Gastrocnemius medialis (tissue), 4 donors: ENCODE data around the gene TMEM215. TPM values are rescaled to one million over a fixed set of nuclear protein-coding genes. Genes with fewer than 3 reads are reported as not detected.

Experiments used
- ATAC-seq, 2 donors: fragments of 150-250 bp; one replicate each; pipeline ENCODE4 v1.9.1; 2016
- DNase-seq, 2 donors: peaks; one replicate each; pipeline ENCODE4 v3.0.0-alpha.2; 2019
- H3K27ac ChIP-seq, 4 donors: fragments of 200-600 bp; sonication (generic); 1 replicate in 1 of 4; 2 replicates in 3 of 4; pipeline ENCODE4 v1.5.1; 2016 to 2018; ENCODE audit warnings: mild to moderate bottlenecking in 2 of 4, moderate library complexity in 1 of 4
- H3K27me3 ChIP-seq, 3 donors: fragments of 200-600 bp; sonication (generic) in 2 of 3; 1 replicate in 1 of 3; 2 replicates in 2 of 3; pipeline versions ENCODE4 v1.5.1 to v1.6.0; 2016 to 2019; ENCODE audit warnings: mild to moderate bottlenecking in 1 of 3, moderate library complexity in 1 of 3
- H3K36me3 ChIP-seq, 2 donors: fragments of 200-600 bp; sonication (generic) in 1 of 2; one replicate each; pipeline ENCODE4 v1.5.1; 2017 to 2018
- H3K4me1 ChIP-seq, 2 donors: fragments of 200-600 bp; sonication (generic) in 1 of 2; one replicate each; pipeline ENCODE4 v1.5.1; 2016 to 2017; ENCODE audit warnings: mild to moderate bottlenecking in 2 of 2
- H3K4me3 ChIP-seq, 4 donors: fragments of 200-600 bp; sonication (generic) in 3 of 4; 1 replicate in 1 of 4; 2 replicates in 3 of 4; pipeline ENCODE4 v1.5.1; 2016 to 2019; ENCODE audit warnings: mild to moderate bottlenecking in 2 of 4
- H3K9me3 ChIP-seq, 3 donors: fragments of 200-600 bp; sonication (generic) in 2 of 3; 1 replicate in 1 of 3; 2 replicates in 2 of 3; pipeline ENCODE4 v1.5.1; 2016 to 2019
- POLR2A ChIP-seq, 2 donors: fragments of 450-650 bp; IDR thresholded peaks; one replicate each; pipeline ENCODE4 v1.6.1; 2017; ENCODE audit warnings: antibody characterized with exemption in 2 of 2, mild to moderate bottlenecking in 2 of 2, moderate library complexity in 2 of 2
- in situ Hi-C, 4 donors: fragments of 200-750 bp; cut with MboI; loops; one replicate each; pipeline versions ENCODE4 v1.15.0 to v1.8.0; 2017; ENCODE audit warnings: low sequenced_read_pairs in 4 of 4
- intact Hi-C: fragments of 100-400 bp; cut with DNase I; formaldehyde crosslinking; loops from one replicate; pipeline ENCODE4 v1.15.1; 2023; ENCODE audit warnings: low total_unique reads
- total RNA-seq, 4 donors: library from RNA; depleted of rRNA; stranded (reverse); fragments of >200 nt; gene quantifications; one replicate each; pipeline versions ENCODE4 v1.1.0 to v1.2.3, GENCODE V29; 2016
- TF ChIP-seq, protein P1 (sequence below), 5 experiments: fragments of 450-650 bp in 3 of 5; fragments of 200-600 bp in 2 of 5; sonication (generic) in 2 of 5; IDR thresholded peaks in 4 of 5; conservative IDR thresholded peaks in 1 of 5; 1 replicate in 4 of 5; 2 replicates in 1 of 5; pipeline ENCODE4 v1.5.1; 2016 to 2019; ENCODE audit warnings: antibody characterized with exemption in 5 of 5, mild to moderate bottlenecking in 3 of 5, moderate library complexity in 3 of 5

The TMEM215 gene
- total RNA-seq, 4 donors from 2014 or later, result not detected

DNA sequence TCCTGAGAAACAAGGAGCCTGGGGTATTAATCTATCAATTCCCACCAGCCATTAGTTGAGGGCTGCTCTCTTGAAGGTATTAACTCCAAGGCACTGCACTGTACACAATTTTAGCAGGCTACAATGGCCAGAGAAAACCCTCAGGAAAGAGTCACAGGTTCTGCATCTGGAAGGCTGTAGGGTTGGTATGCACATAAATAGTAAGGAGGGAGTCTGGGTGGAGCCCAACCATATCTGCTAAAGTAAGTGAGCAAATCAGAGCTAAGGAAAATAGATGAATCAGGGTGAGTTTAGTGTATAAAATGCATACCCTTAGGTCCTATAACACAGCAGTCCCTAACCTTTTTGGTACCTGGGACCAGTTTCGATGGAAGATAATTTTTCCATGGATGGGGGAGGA, 18.2 kb downstream of the TMEM215 start:
- no peaks in the 10 kb centered on the region for H3K36me3 ChIP-seq
- H3K27me3 ChIP-seq, result no peaks in the 10 kb centered on the region
- no peak overlapping the region for H3K27ac ChIP-seq
- no peak overlapping the region for H3K4me3 ChIP-seq
- intact Hi-C loops (no loop called here), in situ Hi-C loops (loop anchor here in 1 of 4 donors (25.0 kb wide), 2 partner anchors 89 to 189 kb away; no protein-coding TSS in a partner anchor)
- no peaks in the 10 kb centered on the region for H3K4me1 ChIP-seq
- TF ChIP-seq POLR2A (IDR thresholded peaks at IDR 0.05), result no peak
- TF ChIP-seq, protein P1, sequence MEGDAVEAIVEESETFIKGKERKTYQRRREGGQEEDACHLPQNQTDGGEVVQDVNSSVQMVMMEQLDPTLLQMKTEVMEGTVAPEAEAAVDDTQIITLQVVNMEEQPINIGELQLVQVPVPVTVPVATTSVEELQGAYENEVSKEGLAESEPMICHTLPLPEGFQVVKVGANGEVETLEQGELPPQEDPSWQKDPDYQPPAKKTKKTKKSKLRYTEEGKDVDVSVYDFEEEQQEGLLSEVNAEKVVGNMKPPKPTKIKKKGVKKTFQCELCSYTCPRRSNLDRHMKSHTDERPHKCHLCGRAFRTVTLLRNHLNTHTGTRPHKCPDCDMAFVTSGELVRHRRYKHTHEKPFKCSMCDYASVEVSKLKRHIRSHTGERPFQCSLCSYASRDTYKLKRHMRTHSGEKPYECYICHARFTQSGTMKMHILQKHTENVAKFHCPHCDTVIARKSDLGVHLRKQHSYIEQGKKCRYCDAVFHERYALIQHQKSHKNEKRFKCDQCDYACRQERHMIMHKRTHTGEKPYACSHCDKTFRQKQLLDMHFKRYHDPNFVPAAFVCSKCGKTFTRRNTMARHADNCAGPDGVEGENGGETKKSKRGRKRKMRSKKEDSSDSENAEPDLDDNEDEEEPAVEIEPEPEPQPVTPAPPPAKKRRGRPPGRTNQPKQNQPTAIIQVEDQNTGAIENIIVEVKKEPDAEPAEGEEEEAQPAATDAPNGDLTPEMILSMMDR (IDR thresholded peaks at IDR 0.05 in 4 of 5, conservative IDR thresholded peaks at IDR 0.05 in 1 of 5), result no peak
- H3K9me3 ChIP-seq, result no peaks in the 10 kb centered on the region
- DNase-seq (no peak), ATAC-seq (no peak)

DNA sequence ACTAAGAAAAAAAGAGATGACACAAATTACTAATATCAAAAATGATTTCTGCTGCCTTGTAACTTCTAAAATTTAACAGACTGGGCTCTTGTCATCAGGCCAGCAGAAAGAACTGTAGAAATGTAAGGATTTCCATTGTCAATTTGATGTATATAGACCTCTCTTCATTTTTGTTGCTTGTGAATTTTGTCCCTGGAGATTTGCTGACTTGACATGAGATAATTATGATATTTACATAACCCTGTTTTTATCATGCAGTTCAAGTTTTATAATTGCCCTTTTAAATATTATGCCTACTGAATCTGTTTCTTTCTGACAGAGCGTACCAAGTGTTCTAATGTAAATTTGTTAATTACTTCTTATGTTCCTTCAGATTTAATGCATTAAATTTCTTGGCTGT, 23.9 kb downstream of the TMEM215 start:
- no peak for DNase-seq
- Histone ChIP-seq H3K27ac (no peak overlapping the region), H3K36me3 (no peaks in the 10 kb centered on the region), H3K4me1 (no peaks in the 10 kb centered on the region), H3K9me3 (no peaks in the 10 kb centered on the region), H3K4me3 (no peak overlapping the region), H3K27me3 (no peaks in the 10 kb centered on the region)
- no peak for ATAC-seq
- intact Hi-C loops, result no loop called here
- in situ Hi-C loops, result loop anchor here in 1 of 4 donors (25.0 kb wide), 2 partner anchors 95 to 195 kb away; no protein-coding TSS in a partner anchor
- no peak for TF ChIP-seq POLR2A (IDR thresholded peaks at IDR 0.05)
- TF ChIP-seq, protein P1 (IDR thresholded peaks at IDR 0.05 in 4 of 5, conservative IDR thresholded peaks at IDR 0.05 in 1 of 5), result no peak

DNA sequence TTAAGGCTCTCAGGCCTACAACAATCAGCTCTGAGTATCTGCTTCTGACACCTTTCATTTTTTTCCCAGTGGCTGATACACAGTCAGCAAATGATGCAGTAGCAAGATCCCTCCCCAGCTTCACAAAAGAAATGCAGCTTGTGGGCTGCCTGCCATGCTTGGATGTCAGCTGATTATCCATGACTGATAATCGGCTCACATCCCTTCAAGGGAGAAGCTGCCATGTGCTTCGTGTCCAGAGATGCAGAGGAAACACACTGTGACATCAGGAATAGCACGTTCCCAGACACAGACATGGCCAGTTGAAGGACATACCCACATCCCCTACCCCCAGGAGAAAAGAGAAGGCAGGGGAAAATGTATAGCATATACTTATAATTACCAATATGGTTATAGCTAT, 27.9 kb downstream of the TMEM215 start:
- no peak for DNase-seq
- no peaks in the 10 kb centered on the region for H3K9me3 ChIP-seq
- TF ChIP-seq, protein P1 (IDR thresholded peaks at IDR 0.05 in 4 of 5, conservative IDR thresholded peaks at IDR 0.05 in 1 of 5), result no peak
- TF ChIP-seq POLR2A (IDR thresholded peaks at IDR 0.05), result no peak
- in situ Hi-C loops, result loop anchor here in 1 of 4 donors (25.0 kb wide), 2 partner anchors 99 to 199 kb away; no protein-coding TSS in a partner anchor
- H3K4me3 ChIP-seq, result no peak overlapping the region
- intact Hi-C loops, result no loop called here
- H3K27me3 ChIP-seq, result no peaks in the 10 kb centered on the region
- no peak for ATAC-seq
- no peaks in the 10 kb centered on the region for H3K4me1 ChIP-seq
- no peak overlapping the region for H3K27ac ChIP-seq
- H3K36me3 ChIP-seq, result no peaks in the 10 kb centered on the region

DNA sequence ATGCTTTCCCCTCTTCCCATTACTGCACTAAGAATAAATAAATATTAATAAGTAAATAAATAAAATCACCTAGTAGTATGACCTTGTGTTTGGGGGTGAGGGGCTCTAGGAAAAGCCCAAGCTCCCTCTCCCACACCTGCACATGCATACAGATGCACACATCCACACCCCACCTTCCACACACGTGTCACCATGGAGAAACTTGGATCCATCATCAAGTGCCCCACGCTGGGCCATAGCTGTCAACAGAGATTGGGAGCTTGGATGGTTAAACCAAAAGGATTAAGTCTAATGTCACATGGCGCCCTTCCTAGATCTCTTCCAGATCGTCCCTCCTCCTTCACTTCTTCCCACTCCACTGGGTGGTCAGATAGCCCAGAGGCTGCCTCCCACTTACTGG, 37.0 kb downstream of the TMEM215 start:
- Histone ChIP-seq H3K4me1 (no peaks in the 10 kb centered on the region), H3K9me3 (no peaks in the 10 kb centered on the region), H3K27ac (no peak overlapping the region), H3K36me3 (no peaks in the 10 kb centered on the region), H3K27me3 (no peaks in the 10 kb centered on the region), H3K4me3 (no peak overlapping the region)
- DNase-seq (no peak), ATAC-seq (no peak)
- TF ChIP-seq, protein P1 (IDR thresholded peaks at IDR 0.05 in 4 of 5, conservative IDR thresholded peaks at IDR 0.05 in 1 of 5), result no peak
- TF ChIP-seq POLR2A (IDR thresholded peaks at IDR 0.05), result no peak
- in situ Hi-C loops (loop anchor here in 1 of 4 donors (25.0 kb wide), 2 partner anchors 108 to 208 kb away; no protein-coding TSS in a partner anchor), intact Hi-C loops (no loop called here)

DNA sequence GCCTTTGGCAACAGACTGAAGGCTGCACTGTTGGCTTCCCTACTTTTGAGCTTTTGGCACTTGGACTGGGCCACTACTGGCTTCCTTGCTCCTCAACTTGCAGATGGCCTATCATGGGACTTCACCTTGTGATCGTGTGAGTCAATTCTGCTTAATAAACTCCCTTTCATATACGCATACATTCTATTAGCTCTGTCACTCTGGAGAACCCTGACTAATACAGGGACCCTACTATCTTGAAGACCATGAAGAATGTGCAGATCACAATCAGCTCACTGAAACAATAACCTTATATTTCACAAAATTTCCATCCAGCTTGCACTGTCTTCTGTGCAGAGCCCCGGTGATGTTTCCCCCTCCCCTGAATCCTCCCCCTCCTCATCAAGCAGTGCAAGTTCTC, 39.8 kb downstream of the TMEM215 start:
- H3K4me3 ChIP-seq, result no peak overlapping the region
- H3K36me3 ChIP-seq, result no peaks in the 10 kb centered on the region
- ATAC-seq, result no peak
- no peaks in the 10 kb centered on the region for H3K4me1 ChIP-seq
- no peak for TF ChIP-seq POLR2A (IDR thresholded peaks at IDR 0.05)
- TF ChIP-seq, protein P1 (IDR thresholded peaks at IDR 0.05 in 4 of 5, conservative IDR thresholded peaks at IDR 0.05 in 1 of 5), result no peak
- in situ Hi-C loops, result loop anchor here in 1 of 4 donors (25.0 kb wide), 2 partner anchors 111 to 211 kb away; no protein-coding TSS in a partner anchor
- no peaks in the 10 kb centered on the region for H3K9me3 ChIP-seq
- intact Hi-C loops, result no loop called here
- no peak overlapping the region for H3K27ac ChIP-seq
- no peaks in the 10 kb centered on the region for H3K27me3 ChIP-seq
- no peak for DNase-seq
